CD4-positive, alpha-beta T cell (primary cell): Measurements from ENCODE around the gene THBD. TPM values are rescaled to one million over a fixed set of nuclear protein-coding genes. Genes with fewer than 3 reads are reported as not detected.

Experiments
- ATAC-seq: fragments of 200-7000 bp; cut with Tn5 transposase; one replicate; pipeline ENCODE4 v1.10.0; 2022; ENCODE audit warnings: mild to moderate bottlenecking; ENCODE audit not compliant: poor library complexity
- CTCF ChIA-PET: fragments of 350-600 bp; sonication (Branson Sonifier 250); formaldehyde crosslinking; loops from one replicate; lab custom pipeline; 2021; ENCODE audit warnings: antibody characterized with exemption, inconsistent platforms; lab: Charles Lee
- POLR2A ChIA-PET: fragments of 350-600 bp; sonication (Branson Sonifier 250); formaldehyde crosslinking; loops from one replicate; lab custom pipeline; 2021; ENCODE audit warnings: antibody characterized with exemption, inconsistent platforms; lab: Charles Lee
- DNase-seq, 14 experiments: peaks; one replicate each; pipeline ENCODE4 v3.0.0-alpha.2; 2013 to 2020; ENCODE audit warnings: mixed read lengths in 2 of 14
- H3K27ac ChIP-seq, 2 donors: one replicate each; pipeline versions ENCODE4 v1.5.1 to v1.7.0; 2013; ENCODE audit warnings: low read length in 2 of 2, low read depth in 1 of 2, mild to moderate bottlenecking in 1 of 2
- H3K27me3 ChIP-seq, 2 experiments: 1 replicate in 1 of 2; 2 replicates in 1 of 2; pipeline versions ENCODE4 v1.6.1 to v1.7.0; 2013; ENCODE audit warnings: low read length in 2 of 2, control low read depth in 1 of 2, mild to moderate bottlenecking in 1 of 2, moderate library complexity in 1 of 2; ENCODE audit not compliant: insufficient read depth in 2 of 2, control insufficient read depth in 1 of 2
- H3K36me3 ChIP-seq: one replicate; pipeline ENCODE4 v1.6.1; 2013; ENCODE audit warnings: low read length, control low read depth; ENCODE audit not compliant: insufficient read depth
- H3K4me1 ChIP-seq: one replicate; pipeline ENCODE4 v1.6.1; 2013; ENCODE audit warnings: low read length, control low read depth; ENCODE audit not compliant: insufficient read depth
- H3K4me3 ChIP-seq: one replicate; pipeline ENCODE4 v1.5.1; 2013; ENCODE audit warnings: mild to moderate bottlenecking, low read length, moderate library complexity
- H3K9me3 ChIP-seq, 2 experiments: 1 replicate in 1 of 2; 2 replicates in 1 of 2; pipeline versions ENCODE4 v1.6.1 to v1.7.0; 2013; ENCODE audit warnings: low read length in 2 of 2, mild to moderate bottlenecking in 2 of 2, control low read depth in 1 of 2, moderate library complexity in 1 of 2; ENCODE audit not compliant: control insufficient read depth in 1 of 2, insufficient read depth in 1 of 2
- H3K27ac Mint-ChIP-seq: one replicate; pipeline ENCODE4 v1.8.0; 2020; ENCODE audit warnings: mixed read lengths
- H3K27me3 Mint-ChIP-seq: one replicate; pipeline ENCODE4 v1.8.0; 2021; ENCODE audit warnings: mixed read lengths
- H3K36me3 Mint-ChIP-seq: one replicate; pipeline ENCODE4 v1.8.0; 2021; ENCODE audit warnings: low read depth, mixed read lengths
- H3K4me1 Mint-ChIP-seq: one replicate; pipeline ENCODE4 v1.8.0; 2021; ENCODE audit warnings: low read depth, mixed read lengths
- H3K4me3 Mint-ChIP-seq: one replicate; pipeline ENCODE4 v1.8.0; 2020; ENCODE audit warnings: mild to moderate bottlenecking, mixed read lengths
- H3K9me3 Mint-ChIP-seq: one replicate; pipeline ENCODE4 v1.8.0; 2020; ENCODE audit warnings: mixed read lengths
- CTCF ChIP-seq: fragments of 200-600 bp; IDR thresholded peaks from one replicate; pipeline ENCODE4 v1.8.0; 2022; ENCODE audit warnings: antibody characterized with exemption, mild to moderate bottlenecking
- intact Hi-C, 2 experiments: fragments of 100-400 bp; cut with DNase I in 1 of 2; cut with micrococcal nuclease in 1 of 2; formaldehyde crosslinking; loops; one replicate each; pipeline versions ENCODE4 v1.15.1 to v1.9.0; 2023 to 2025; cut with DNase I, micrococcal nuclease
- total RNA-seq, 174 experiments: library from RNA in 2 of 174; stranded (reverse) in 2 of 174; gene quantifications; one replicate each; pipeline ENCODE4 v1.2.3 and lab custom pipeline; 2021 to 2026

THBD gene
- total RNA-seq, 2 experiments from 2014 or later: 2.2 to 2.4 TPM

GRCh38 chr20:23080521-23080920, 31.0 kb upstream of the THBD start:
- Histone ChIP-seq H3K27ac (no peak overlapping the region), H3K4me1 (peaks cover 12% of the 10 kb centered on the region), H3K4me3 (no peak overlapping the region), H3K9me3 (peaks cover 0 to 10% of the 10 kb centered on the region in 2 experiments), H3K36me3 (no peaks in the 10 kb centered on the region), H3K27me3 (no peaks in the 10 kb centered on the region)
- H3K27me3 Mint-ChIP-seq: no peaks in the 10 kb centered on the region
- DNase-seq (peak in 1 of 14 experiments; percentile 29), ATAC-seq (no peak)
- no peak overlapping the region for H3K27ac Mint-ChIP-seq
- no peak for TF ChIP-seq CTCF
- no peaks in the 10 kb centered on the region for H3K36me3 Mint-ChIP-seq
- no peak overlapping the region for H3K4me3 Mint-ChIP-seq
- intact Hi-C loops: no loop called here
- POLR2A ChIA-PET: no interaction called here
- CTCF ChIA-PET: no interaction called here
- H3K4me1 Mint-ChIP-seq: peaks cover 9% of the 10 kb centered on the region
- H3K9me3 Mint-ChIP-seq: no peaks in the 10 kb centered on the region

- DNase-seq: no peak
Observed at GRCh38 chr20:23079926-23080325, 30.5 kb upstream of the THBD start.

GRCh38 chr20:23079016-23079351, 29.5 kb upstream of the THBD start:
- Mint-ChIP-seq H3K4me1 (peaks cover 9% of the 10 kb centered on the region), H3K27ac (no peak overlapping the region), H3K27me3 (no peaks in the 10 kb centered on the region), H3K9me3 (no peaks in the 10 kb centered on the region), H3K4me3 (no peak overlapping the region), H3K36me3 (no peaks in the 10 kb centered on the region)
- Histone ChIP-seq H3K36me3 (no peaks in the 10 kb centered on the region), H3K27me3 (no peaks in the 10 kb centered on the region), H3K4me1 (no peaks in the 10 kb centered on the region), H3K9me3 (no peaks in the 10 kb centered on the region), H3K4me3 (no peak overlapping the region), H3K27ac (no peak overlapping the region)
- ChIA-PET POLR2A (no interaction called here), CTCF (no interaction called here)
- DNase-seq (no peak), ATAC-seq (no peak)
- TF ChIP-seq CTCF: no peak
- intact Hi-C loops: no loop called here

More at GRCh38 chr20:23079926-23080325, 30.5 kb upstream of the THBD start:
- Mint-ChIP-seq H3K27ac (no peak overlapping the region), H3K27me3 (no peaks in the 10 kb centered on the region), H3K4me3 (no peak overlapping the region), H3K4me1 (peaks cover 9% of the 10 kb centered on the region), H3K9me3 (no peaks in the 10 kb centered on the region), H3K36me3 (no peaks in the 10 kb centered on the region)
- no peak overlapping the region for H3K4me3 ChIP-seq
- intact Hi-C loops: no loop called here
- no peak overlapping the region for H3K27ac ChIP-seq
- ChIA-PET POLR2A (no interaction called here), CTCF (no interaction called here)
- no peak for ATAC-seq
- H3K36me3 ChIP-seq: no peaks in the 10 kb centered on the region
- H3K27me3 ChIP-seq: no peaks in the 10 kb centered on the region
- peaks cover 6% of the 10 kb centered on the region for H3K4me1 ChIP-seq
- H3K9me3 ChIP-seq: peaks cover 0 to 8% of the 10 kb centered on the region in 2 experiments
- TF ChIP-seq CTCF: no peak
